ENCODE data around the gene GARIN5A.

DNA sequence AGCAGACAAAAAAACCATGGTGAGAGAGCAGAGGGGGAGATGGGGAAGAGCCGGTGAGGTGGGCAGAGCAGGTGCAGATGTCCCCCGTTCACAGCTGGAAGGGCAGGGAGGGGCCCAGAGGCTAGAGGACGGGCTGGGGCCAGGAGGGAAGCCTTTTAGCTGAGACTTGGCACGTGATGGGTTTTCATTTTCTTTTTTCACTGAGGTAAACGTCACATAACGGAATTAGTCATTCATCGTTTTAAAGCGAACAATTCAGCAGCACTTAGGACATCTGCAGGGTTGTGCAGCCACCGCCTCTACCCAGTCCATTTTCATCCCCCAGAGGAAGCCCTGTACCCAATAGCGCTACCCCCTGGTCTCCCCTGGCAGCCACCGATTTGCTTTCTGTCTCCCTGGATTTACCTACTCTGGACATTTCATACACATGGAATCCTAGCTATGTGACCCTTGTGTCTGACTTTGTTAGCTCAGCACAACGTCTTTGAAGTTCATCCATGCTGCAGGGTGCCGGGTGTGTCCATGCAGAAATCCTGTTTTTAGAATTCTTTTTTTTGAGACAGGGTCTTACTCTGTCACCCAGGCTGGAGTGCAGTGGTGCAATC is 16.4 kb downstream of the GARIN5A start:
- TF ChIP-seq, protein P1, sequence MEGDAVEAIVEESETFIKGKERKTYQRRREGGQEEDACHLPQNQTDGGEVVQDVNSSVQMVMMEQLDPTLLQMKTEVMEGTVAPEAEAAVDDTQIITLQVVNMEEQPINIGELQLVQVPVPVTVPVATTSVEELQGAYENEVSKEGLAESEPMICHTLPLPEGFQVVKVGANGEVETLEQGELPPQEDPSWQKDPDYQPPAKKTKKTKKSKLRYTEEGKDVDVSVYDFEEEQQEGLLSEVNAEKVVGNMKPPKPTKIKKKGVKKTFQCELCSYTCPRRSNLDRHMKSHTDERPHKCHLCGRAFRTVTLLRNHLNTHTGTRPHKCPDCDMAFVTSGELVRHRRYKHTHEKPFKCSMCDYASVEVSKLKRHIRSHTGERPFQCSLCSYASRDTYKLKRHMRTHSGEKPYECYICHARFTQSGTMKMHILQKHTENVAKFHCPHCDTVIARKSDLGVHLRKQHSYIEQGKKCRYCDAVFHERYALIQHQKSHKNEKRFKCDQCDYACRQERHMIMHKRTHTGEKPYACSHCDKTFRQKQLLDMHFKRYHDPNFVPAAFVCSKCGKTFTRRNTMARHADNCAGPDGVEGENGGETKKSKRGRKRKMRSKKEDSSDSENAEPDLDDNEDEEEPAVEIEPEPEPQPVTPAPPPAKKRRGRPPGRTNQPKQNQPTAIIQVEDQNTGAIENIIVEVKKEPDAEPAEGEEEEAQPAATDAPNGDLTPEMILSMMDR (IDR thresholded peaks at IDR 0.05): no peak
- TF ChIP-seq POLR2A (IDR thresholded peaks at IDR 0.05): no peak
